ENCODE measurements around the gene SPACA1. TPM values are rescaled to one million over a fixed set of nuclear protein-coding genes. Genes with fewer than 3 reads are reported as not detected.

SPACA1 gene
- total RNA-seq, 2 donors from 2014 or later, result not detected

DNA sequence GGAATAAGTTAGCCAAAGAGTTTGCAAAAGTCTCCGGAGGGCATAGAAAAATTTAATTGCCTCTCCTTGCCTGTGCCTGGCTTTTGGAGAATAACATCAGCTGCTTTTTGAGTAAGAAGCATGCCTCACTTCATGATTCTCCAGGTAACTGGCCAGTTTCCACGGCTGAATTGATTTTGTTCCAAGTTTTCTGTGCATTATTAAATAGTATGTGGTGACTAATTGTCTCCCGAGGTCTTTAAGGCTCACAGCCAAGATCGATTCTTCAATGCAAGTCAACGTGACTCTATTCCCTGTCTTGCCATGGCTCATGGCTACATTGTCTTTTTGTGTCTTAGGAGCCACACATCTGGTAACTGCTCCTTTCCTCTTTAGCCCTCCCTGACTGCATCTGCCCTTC is 64.3 kb downstream of the SPACA1 start:
- ATAC-seq, result no peak

DNA sequence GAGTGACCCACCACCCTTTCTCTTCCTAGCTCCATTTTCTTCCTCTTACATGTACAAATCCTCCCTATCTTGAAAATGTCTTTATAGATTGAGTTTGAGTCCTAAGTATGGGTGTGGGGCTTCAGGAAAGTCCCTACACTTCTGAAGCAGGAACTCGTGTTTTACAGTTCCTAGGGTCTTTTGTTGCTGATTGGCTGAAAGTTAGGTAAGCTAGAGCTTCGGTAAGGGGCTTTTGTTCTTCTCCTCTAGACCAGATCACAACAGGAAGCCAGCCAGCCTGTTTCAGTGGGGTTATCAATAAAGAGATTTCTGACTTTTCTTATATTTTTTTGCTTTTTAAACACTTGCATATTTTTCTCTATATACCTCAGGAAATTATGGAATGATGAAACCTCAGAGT is 67.2 kb downstream of the SPACA1 start:
- no peak for TF ChIP-seq POLR2A (IDR thresholded peaks at IDR 0.05)
- TF ChIP-seq, protein P1, sequence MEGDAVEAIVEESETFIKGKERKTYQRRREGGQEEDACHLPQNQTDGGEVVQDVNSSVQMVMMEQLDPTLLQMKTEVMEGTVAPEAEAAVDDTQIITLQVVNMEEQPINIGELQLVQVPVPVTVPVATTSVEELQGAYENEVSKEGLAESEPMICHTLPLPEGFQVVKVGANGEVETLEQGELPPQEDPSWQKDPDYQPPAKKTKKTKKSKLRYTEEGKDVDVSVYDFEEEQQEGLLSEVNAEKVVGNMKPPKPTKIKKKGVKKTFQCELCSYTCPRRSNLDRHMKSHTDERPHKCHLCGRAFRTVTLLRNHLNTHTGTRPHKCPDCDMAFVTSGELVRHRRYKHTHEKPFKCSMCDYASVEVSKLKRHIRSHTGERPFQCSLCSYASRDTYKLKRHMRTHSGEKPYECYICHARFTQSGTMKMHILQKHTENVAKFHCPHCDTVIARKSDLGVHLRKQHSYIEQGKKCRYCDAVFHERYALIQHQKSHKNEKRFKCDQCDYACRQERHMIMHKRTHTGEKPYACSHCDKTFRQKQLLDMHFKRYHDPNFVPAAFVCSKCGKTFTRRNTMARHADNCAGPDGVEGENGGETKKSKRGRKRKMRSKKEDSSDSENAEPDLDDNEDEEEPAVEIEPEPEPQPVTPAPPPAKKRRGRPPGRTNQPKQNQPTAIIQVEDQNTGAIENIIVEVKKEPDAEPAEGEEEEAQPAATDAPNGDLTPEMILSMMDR (IDR thresholded peaks at IDR 0.05), result no peak
- Histone ChIP-seq H3K4me1 (no peaks in the 10 kb centered on the region), H3K27me3 (no peaks in the 10 kb centered on the region), H3K4me3 (no peak overlapping the region), H3K9me3 (no peaks in the 10 kb centered on the region), H3K36me3 (replicated peaks in 1 of 2; ENCODE audit: insufficient read depth in 1 of 2, low read depth in 2 of 2) (no peaks in the 10 kb centered on the region), H3K27ac (no peak overlapping the region)
- ATAC-seq, result no peak
- 15 to 29% methylated on average over 2 of the region's 2 CpGs for WGBS, 2 donors
- intact Hi-C loops (cut with DNase I), result no loop called here
- no peak for DNase-seq

More for the DNA sequence above, 64.3 kb downstream of the SPACA1 start:
- 26 to 33% methylated on average over 5 of the region's 5 CpGs for WGBS, 2 donors
- H3K4me1 ChIP-seq, result no peaks in the 10 kb centered on the region
- no peaks in the 10 kb centered on the region for H3K9me3 ChIP-seq
- no peak for DNase-seq
- no peak overlapping the region for H3K4me3 ChIP-seq
- intact Hi-C loops (cut with DNase I), result no loop called here
- TF ChIP-seq, protein P1 (IDR thresholded peaks at IDR 0.05), result no peak
- TF ChIP-seq POLR2A (IDR thresholded peaks at IDR 0.05), result no peak
- no peak overlapping the region for H3K27ac ChIP-seq
- no peaks in the 10 kb centered on the region for H3K27me3 ChIP-seq
- H3K36me3 ChIP-seq (replicated peaks in 1 of 2; ENCODE audit: insufficient read depth in 1 of 2, low read depth in 2 of 2), result no peaks in the 10 kb centered on the region

GRCh38 chr6:88115307-88115706 is 67.7 kb downstream of the SPACA1 start:
- TF ChIP-seq, protein P1 (IDR thresholded peaks at IDR 0.05), result no peak
- no peak for TF ChIP-seq POLR2A (IDR thresholded peaks at IDR 0.05)
- no peak overlapping the region for H3K4me3 ChIP-seq
- H3K27me3 ChIP-seq, result no peaks in the 10 kb centered on the region
- H3K36me3 ChIP-seq (replicated peaks in 1 of 2; ENCODE audit: insufficient read depth in 1 of 2, low read depth in 2 of 2), result no peaks in the 10 kb centered on the region
- intact Hi-C loops (cut with DNase I), result no loop called here
- H3K9me3 ChIP-seq, result no peaks in the 10 kb centered on the region
- H3K4me1 ChIP-seq, result no peaks in the 10 kb centered on the region
- H3K27ac ChIP-seq, result no peak overlapping the region
- 21 to 50% methylated on average over 1 to 2 of the region's 2 CpGs for WGBS, 2 donors
- no peak for DNase-seq
- ATAC-seq, result no peak

DNA sequence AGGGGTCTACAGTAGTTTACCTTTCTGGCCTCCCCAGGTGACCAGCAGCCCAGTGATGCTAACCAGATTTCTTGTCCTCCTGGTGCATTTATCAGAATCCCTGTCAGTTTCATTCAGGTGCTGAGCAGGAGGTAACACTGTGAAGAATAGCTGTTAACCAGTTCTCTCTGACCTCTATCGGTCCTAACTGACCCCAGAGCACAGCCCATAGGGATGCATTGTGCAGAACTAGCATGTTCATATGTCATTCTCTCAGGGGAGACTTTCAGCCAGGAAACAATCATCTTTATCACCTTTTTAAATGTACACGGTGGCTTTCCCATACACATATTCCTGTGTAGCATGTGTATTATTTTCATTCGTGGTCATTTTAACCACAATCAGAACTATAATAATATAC is 68.6 kb downstream of the SPACA1 start:
- no peaks in the 10 kb centered on the region for H3K27me3 ChIP-seq
- no peaks in the 10 kb centered on the region for H3K4me1 ChIP-seq
- no peak for ATAC-seq
- WGBS, 2 donors, result 23 to 34% methylated on average over 3 of the region's 3 CpGs
- no peak overlapping the region for H3K4me3 ChIP-seq
- H3K27ac ChIP-seq, result no peak overlapping the region
- H3K9me3 ChIP-seq, result no peaks in the 10 kb centered on the region
- no peaks in the 10 kb centered on the region for H3K36me3 ChIP-seq (replicated peaks in 1 of 2; ENCODE audit: insufficient read depth in 1 of 2, low read depth in 2 of 2)
- no peak for DNase-seq
- TF ChIP-seq, protein P1 (IDR thresholded peaks at IDR 0.05), result no peak
- TF ChIP-seq POLR2A (IDR thresholded peaks at IDR 0.05), result no peak
- intact Hi-C loops (cut with DNase I), result no loop called here

Other genes starting within 250 kb of the SPACA1 start
- gene CNR1, start 118.5 kb downstream of the SPACA1 start, total RNA-seq, result 1 to 10 TPM; 2.6 to 6.6 TPM

Data from body of pancreas (tissue), 4 donors.